ENCODE data around the gene WDR20.

DNA sequence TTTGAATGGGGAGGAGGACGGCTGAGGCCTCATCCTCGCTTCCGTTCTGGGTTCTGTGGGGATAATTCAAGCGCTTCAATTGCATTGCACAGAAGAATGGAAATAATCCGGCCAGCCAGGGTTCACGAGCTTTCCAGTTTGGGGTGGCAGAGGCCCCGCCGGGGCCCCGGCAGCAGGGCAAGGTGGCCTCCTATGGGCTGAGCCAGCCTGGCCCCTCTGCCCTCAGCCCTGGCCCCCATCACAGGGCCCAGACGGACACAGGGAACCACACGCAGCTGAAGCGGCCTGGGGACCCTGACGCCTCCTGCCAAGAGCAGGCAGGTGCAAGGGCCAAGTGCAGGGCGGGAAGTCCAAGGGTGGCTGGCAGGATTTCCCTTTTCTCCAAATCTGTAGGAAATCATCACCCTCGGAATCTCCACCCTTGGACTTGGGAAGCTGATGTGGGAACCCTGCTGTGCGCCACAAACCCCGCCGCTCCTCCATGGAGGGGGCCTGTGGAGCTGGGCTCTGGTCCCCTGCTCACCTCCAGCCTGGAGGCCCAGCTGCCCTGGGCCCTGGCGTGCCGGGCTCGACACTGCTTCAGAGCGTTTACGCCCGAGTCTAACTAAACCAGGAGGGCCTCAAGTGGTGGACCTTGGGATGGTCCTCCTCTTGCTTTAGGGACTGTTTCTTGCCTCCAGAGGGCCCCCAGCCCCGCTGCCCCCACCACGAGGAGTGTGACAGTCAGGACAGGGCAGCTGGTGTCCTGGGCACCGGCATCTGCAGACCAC is 86.8 kb downstream of the WDR20 start:
- no peak for TF ChIP-seq SP1 (IDR thresholded peaks at IDR 0.05)
- TF ChIP-seq, protein P1, sequence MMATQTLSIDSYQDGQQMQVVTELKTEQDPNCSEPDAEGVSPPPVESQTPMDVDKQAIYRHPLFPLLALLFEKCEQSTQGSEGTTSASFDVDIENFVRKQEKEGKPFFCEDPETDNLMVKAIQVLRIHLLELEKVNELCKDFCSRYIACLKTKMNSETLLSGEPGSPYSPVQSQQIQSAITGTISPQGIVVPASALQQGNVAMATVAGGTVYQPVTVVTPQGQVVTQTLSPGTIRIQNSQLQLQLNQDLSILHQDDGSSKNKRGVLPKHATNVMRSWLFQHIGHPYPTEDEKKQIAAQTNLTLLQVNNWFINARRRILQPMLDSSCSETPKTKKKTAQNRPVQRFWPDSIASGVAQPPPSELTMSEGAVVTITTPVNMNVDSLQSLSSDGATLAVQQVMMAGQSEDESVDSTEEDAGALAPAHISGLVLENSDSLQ (IDR thresholded peaks at IDR 0.05): no peak
- no peak for TF ChIP-seq BHLHE40 (IDR thresholded peaks at IDR 0.05; ENCODE audit: borderline replicate concordance)
- TF ChIP-seq FOXA1 (IDR thresholded peaks at IDR 0.05): no peak
- TF ChIP-seq SUZ12 (IDR thresholded peaks at IDR 0.05): no peak
- no peak for TF ChIP-seq FOXK2 (IDR thresholded peaks at IDR 0.05)
- TF ChIP-seq HDGF (IDR thresholded peaks at IDR 0.05; ENCODE audit: borderline replicate concordance): no peak
- TF ChIP-seq NFRKB (IDR thresholded peaks at IDR 0.05): no peak
- TF ChIP-seq ELF4 (IDR thresholded peaks at IDR 0.05): no peak
- no peak for TF ChIP-seq L3MBTL2 (conservative IDR thresholded peaks at IDR 0.05)
- no peak for TF ChIP-seq LEF1 (IDR thresholded peaks at IDR 0.05; ENCODE audit: borderline replicate concordance)
- no peak for TF ChIP-seq ARNT (IDR thresholded peaks at IDR 0.05)

Measured in HEK293T (cell line).